GM19324 (cell line): ENCODE measurements around the gene KIF3C.

Experiments used
- ATAC-seq: cut with Tn5 transposase; IDR thresholded peaks from one replicate; pipeline ENCODE4 v1.9.1; 2021; ENCODE audit warnings: mild to moderate bottlenecking, moderate library complexity; ENCODE audit not compliant: unreplicated experiment, low FRiP score

KIF3C gene

GRCh38 chr2:25881764-25882163, 100.5 kb downstream of the KIF3C start:
- no peak for ATAC-seq

- no peak for ATAC-seq
Observed at GRCh38 chr2:25879133-25879730, 103.1 kb downstream of the KIF3C start.

- ATAC-seq = peak; percentile 97
Observed at GRCh38 chr2:25878361-25879132, 103.8 kb downstream of the KIF3C start, which contains the start of gene ASXL2. Gene ASXL2, minus strand, starts transcription at chr2:25878487. Its CDS starts 265 bp downstream, at chr2:25878222.

- ATAC-seq = peak; percentile 11
Observed at GRCh38 chr2:25877431-25878360, 104.6 kb downstream of the KIF3C start.
